ENCODE data around the gene GALNT17. TPM values are rescaled to one million over a fixed set of nuclear protein-coding genes. Genes with fewer than 3 reads are reported as not detected.

The GALNT17 gene
- total RNA-seq, 1 donor from 2014 or later: not detected

GRCh38 chr7:71237945-71238344, 106.0 kb downstream of the GALNT17 start:
- Histone ChIP-seq H3K36me3 (ENCODE audit: control insufficient read depth, insufficient read depth, low read length) (no peaks in the 10 kb centered on the region), H3K4me3 (ENCODE audit: low read depth, low read length) (no peak overlapping the region), H3K27me3 (ENCODE audit: control insufficient read depth, insufficient read depth, low read length) (no peaks in the 10 kb centered on the region)
- no peak for FAIRE-seq
- TF ChIP-seq, protein P1, sequence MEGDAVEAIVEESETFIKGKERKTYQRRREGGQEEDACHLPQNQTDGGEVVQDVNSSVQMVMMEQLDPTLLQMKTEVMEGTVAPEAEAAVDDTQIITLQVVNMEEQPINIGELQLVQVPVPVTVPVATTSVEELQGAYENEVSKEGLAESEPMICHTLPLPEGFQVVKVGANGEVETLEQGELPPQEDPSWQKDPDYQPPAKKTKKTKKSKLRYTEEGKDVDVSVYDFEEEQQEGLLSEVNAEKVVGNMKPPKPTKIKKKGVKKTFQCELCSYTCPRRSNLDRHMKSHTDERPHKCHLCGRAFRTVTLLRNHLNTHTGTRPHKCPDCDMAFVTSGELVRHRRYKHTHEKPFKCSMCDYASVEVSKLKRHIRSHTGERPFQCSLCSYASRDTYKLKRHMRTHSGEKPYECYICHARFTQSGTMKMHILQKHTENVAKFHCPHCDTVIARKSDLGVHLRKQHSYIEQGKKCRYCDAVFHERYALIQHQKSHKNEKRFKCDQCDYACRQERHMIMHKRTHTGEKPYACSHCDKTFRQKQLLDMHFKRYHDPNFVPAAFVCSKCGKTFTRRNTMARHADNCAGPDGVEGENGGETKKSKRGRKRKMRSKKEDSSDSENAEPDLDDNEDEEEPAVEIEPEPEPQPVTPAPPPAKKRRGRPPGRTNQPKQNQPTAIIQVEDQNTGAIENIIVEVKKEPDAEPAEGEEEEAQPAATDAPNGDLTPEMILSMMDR (IDR thresholded peaks at IDR 0.05; ENCODE audit: insufficient read depth, low read length, severe bottlenecking): no peak
- no peak for DNase-seq (ENCODE audit: low read depth)

DNA sequence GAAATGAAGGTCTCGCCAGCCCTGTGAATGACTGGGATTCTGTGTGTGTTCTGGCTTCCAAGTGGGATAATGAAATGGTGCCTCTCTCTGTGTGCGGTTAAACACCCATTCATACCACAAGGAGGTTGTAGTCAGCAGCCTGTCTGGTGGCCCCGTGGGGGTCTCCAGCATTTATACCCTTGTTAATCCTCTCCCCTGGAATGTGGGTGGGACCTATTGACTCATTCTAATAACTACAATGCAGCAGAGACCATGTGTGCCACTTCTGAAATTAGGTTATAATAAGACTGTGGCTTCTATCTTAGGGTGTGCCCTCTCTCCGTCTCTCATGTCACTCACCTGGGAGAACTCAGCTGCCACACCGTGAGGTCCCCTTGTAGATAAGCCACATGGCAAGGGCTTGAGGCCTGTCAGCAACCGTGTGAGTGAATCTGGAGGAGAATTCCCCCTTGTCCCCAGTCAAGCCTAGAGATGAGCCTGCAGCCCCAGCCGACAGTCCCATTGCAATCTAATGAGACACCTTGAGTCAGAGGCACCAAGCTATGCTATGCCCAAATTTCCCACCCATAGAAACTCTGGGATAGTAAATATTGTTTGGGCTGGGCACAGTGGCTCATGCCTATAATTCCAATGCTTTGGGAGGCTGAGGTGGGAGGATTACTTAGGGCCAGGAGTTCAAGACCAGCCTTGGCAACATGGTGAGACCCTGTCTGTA, 106.8 kb downstream of the GALNT17 start:
- FAIRE-seq (no peak), DNase-seq (ENCODE audit: low read depth) (no peak)
- no peak overlapping the region for H3K4me3 ChIP-seq (ENCODE audit: low read depth, low read length)
- no peaks in the 10 kb centered on the region for H3K36me3 ChIP-seq (ENCODE audit: control insufficient read depth, insufficient read depth, low read length)
- TF ChIP-seq, protein P1 (IDR thresholded peaks at IDR 0.05; ENCODE audit: insufficient read depth, low read length, severe bottlenecking): no peak
- no peaks in the 10 kb centered on the region for H3K27me3 ChIP-seq (ENCODE audit: control insufficient read depth, insufficient read depth, low read length)

DNA sequence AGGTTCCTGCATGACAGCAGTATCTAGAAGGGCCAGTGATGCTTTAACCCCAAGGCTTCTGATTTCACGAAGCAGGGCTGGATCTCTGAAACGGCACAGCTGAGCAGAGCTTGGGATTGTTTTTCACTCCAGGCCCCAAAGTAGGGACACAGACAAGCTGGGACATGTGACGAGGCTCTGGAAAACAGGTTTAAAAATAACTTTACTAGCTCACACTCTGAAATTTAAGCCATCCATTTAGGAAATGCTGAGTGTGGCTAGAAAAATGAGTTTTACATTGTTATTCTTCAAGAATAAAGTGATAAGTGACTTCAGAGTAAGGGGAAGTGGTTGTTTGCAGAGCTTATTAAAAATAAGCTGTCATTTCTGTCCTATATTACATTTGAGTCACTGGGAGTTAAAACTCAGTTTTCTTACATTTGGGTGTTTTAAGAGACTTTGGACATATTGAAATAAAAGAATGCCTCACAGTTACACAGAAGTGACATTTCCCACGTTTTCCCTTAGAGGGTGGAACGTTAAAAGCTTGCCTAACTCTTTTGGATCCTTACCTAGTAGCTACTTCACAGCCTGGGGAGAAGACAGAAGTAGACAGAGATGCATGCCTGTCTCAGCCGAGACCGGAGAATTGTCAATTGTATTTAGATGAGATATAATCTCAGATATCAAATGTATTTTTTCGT, 107.8 kb downstream of the GALNT17 start:
- H3K4me3 ChIP-seq (ENCODE audit: low read depth, low read length): no peak overlapping the region
- DNase-seq (ENCODE audit: low read depth) (no peak), FAIRE-seq (no peak)
- TF ChIP-seq, protein P1 (IDR thresholded peaks at IDR 0.05; ENCODE audit: insufficient read depth, low read length, severe bottlenecking): no peak
- H3K27me3 ChIP-seq (ENCODE audit: control insufficient read depth, insufficient read depth, low read length): no peaks in the 10 kb centered on the region
- no peaks in the 10 kb centered on the region for H3K36me3 ChIP-seq (ENCODE audit: control insufficient read depth, insufficient read depth, low read length)

GRCh38 chr7:71243736-71244410, 111.9 kb downstream of the GALNT17 start:
- Histone ChIP-seq H3K27me3 (ENCODE audit: control insufficient read depth, insufficient read depth, low read length) (no peaks in the 10 kb centered on the region), H3K4me3 (ENCODE audit: low read depth, low read length) (no peak overlapping the region), H3K36me3 (ENCODE audit: control insufficient read depth, insufficient read depth, low read length) (no peaks in the 10 kb centered on the region)
- FAIRE-seq (no peak), DNase-seq (ENCODE audit: low read depth) (no peak)
- TF ChIP-seq, protein P1 (IDR thresholded peaks at IDR 0.05; ENCODE audit: insufficient read depth, low read length, severe bottlenecking): no peak

GRCh38 chr7:71245038-71245437, 113.1 kb downstream of the GALNT17 start:
- Histone ChIP-seq H3K27me3 (ENCODE audit: control insufficient read depth, insufficient read depth, low read length) (no peaks in the 10 kb centered on the region), H3K36me3 (ENCODE audit: control insufficient read depth, insufficient read depth, low read length) (no peaks in the 10 kb centered on the region), H3K4me3 (ENCODE audit: low read depth, low read length) (no peak overlapping the region)
- FAIRE-seq (no peak), DNase-seq (ENCODE audit: low read depth) (no peak)
- TF ChIP-seq, protein P1 (IDR thresholded peaks at IDR 0.05; ENCODE audit: insufficient read depth, low read length, severe bottlenecking): no peak

Data from bronchial epithelial cell (primary cell).